Left ventricle myocardium superior (tissue), 1 donor: ENCODE measurements around the gene CCDC88B. TPM values are rescaled to one million over a fixed set of nuclear protein-coding genes. Genes with fewer than 3 reads are reported as not detected.
A peak's percentile ranks its signal among the peaks of the same experiment; 100 is the strongest.

ENCODE experiments used
- ATAC-seq: fragments of 200-7000 bp; cut with Tn5 transposase; one replicate; pipeline ENCODE4 v1.9.1; 2020; ENCODE audit warnings: mild to moderate bottlenecking, moderate library complexity
- DNase-seq: peaks from one replicate; pipeline ENCODE4 v3.0.0-alpha.2; 2020
- intact Hi-C: fragments of 100-400 bp; cut with micrococcal nuclease; formaldehyde crosslinking; loops from one replicate; pipeline ENCODE4 v1.11.0; 2022
- total RNA-seq: library from RNA; stranded (reverse); fragmentation: NEBNext Ultra II Directional; extraction: Animal tissue kit (Norgen Biotek cat#: 25700); gene quantifications from one replicate; pipeline ENCODE4 v1.2.1, GENCODE V29; 2021
- donor health status: DM: no; HTN: yes; CAD: no; lungs with severe emphysema.

The CCDC88B gene
- total RNA-seq, 1 donor from 2014 or later, result 7.2 TPM

GRCh38 chr11:64371201-64371600 lies 31.2 kb downstream of the CCDC88B start:
- intact Hi-C loops, result no loop called here

GRCh38 chr11:64372021-64372420 lies 32.0 kb downstream of the CCDC88B start:
- ATAC-seq, result no peak
- intact Hi-C loops, result no loop called here
- DNase-seq, result no peak

More at GRCh38 chr11:64371201-64371600, 31.2 kb downstream of the CCDC88B start:
- DNase-seq, result no peak
- no peak for ATAC-seq

GRCh38 chr11:64372802-64373597 lies 33.0 kb downstream of the CCDC88B start:
- peak; percentile 27 for ATAC-seq

GRCh38 chr11:64373598-64373974 lies 33.6 kb downstream of the CCDC88B start:
- ATAC-seq, result no peak

More at GRCh38 chr11:64372802-64373597, 33.0 kb downstream of the CCDC88B start:
- intact Hi-C loops, result no loop called here
- no peak for DNase-seq

GRCh38 chr11:64376071-64376470 lies 36.1 kb downstream of the CCDC88B start:
- DNase-seq (no peak), ATAC-seq (no peak)
- intact Hi-C loops, result no loop called here

More at GRCh38 chr11:64373598-64373974, 33.6 kb downstream of the CCDC88B start:
- intact Hi-C loops, result no loop called here
- no peak for DNase-seq

- no peak for DNase-seq
- intact Hi-C loops, result no loop called here
- ATAC-seq, result peak; percentile 61
Observed at GRCh38 chr11:64378335-64378880, 38.4 kb downstream of the CCDC88B start.

- intact Hi-C loops, result no loop called here
Observed at GRCh38 chr11:64379160-64379559, 39.2 kb downstream of the CCDC88B start.

GRCh38 chr11:64379817-64380709 lies 40.1 kb downstream of the CCDC88B start:
- ATAC-seq, result no peak
- intact Hi-C loops, result no loop called here

More at GRCh38 chr11:64379160-64379559, 39.2 kb downstream of the CCDC88B start:
- ATAC-seq, result no peak
- no peak for DNase-seq

GRCh38 chr11:64381350-64381749 lies 41.3 kb downstream of the CCDC88B start:
- intact Hi-C loops, result no loop called here
- no peak for DNase-seq
- no peak for ATAC-seq

More at GRCh38 chr11:64379817-64380709, 40.1 kb downstream of the CCDC88B start:
- DNase-seq, result no peak

- ATAC-seq (no peak), DNase-seq (no peak)
- intact Hi-C loops, result no loop called here
Observed at GRCh38 chr11:64382047-64382446, 42.0 kb downstream of the CCDC88B start.

GRCh38 chr11:64382586-64382985 lies 42.6 kb downstream of the CCDC88B start:
- intact Hi-C loops, result no loop called here
- DNase-seq (no peak), ATAC-seq (no peak)

GRCh38 chr11:64383580-64383979 lies 43.6 kb downstream of the CCDC88B start:
- no peak for DNase-seq
- ATAC-seq, result no peak
- intact Hi-C loops, result no loop called here

- peak; percentile 51 for DNase-seq
- ATAC-seq, result peak; percentile 84
- intact Hi-C loops, result no loop called here
Observed at GRCh38 chr11:64384028-64384737, 44.2 kb downstream of the CCDC88B start.

GRCh38 chr11:64384981-64385944 lies 45.3 kb downstream of the CCDC88B start:
- intact Hi-C loops, result no loop called here
- ATAC-seq (peak; percentile 70), DNase-seq (no peak)

- intact Hi-C loops, result no loop called here
- DNase-seq (no peak), ATAC-seq (no peak)
Observed at GRCh38 chr11:64385945-64386704, 46.1 kb downstream of the CCDC88B start.

GRCh38 chr11:64387916-64388315 lies 47.9 kb downstream of the CCDC88B start:
- intact Hi-C loops, result no loop called here
- no peak for DNase-seq
- ATAC-seq, result no peak

- intact Hi-C loops, result no loop called here
- no peak for ATAC-seq
Observed at GRCh38 chr11:64388894-64389293, 48.9 kb downstream of the CCDC88B start.

More at GRCh38 chr11:64388894-64389293, 48.9 kb downstream of the CCDC88B start:
- no peak for DNase-seq
